Measurements from ENCODE around the gene PIGS. TPM values are rescaled to one million over a fixed set of nuclear protein-coding genes. Genes with fewer than 3 reads are reported as not detected.

Gene PIGS
- total and polyA plus RNA-seq, 8 donors: 14.7 to 105 (median 28.9) TPM

- Histone ChIP-seq H3K27me3 (no peaks in the 10 kb centered on the region), H3K4me1 (peaks cover 0 to 25% (median 8%) of the 10 kb centered on the region in 4 donors), H3K4me3 (no peak overlapping the region), H3K27ac (no peak overlapping the region), H3K9me3 (no peaks in the 10 kb centered on the region), H3K36me3 (peaks cover 38 to 83% (median 70%) of the 10 kb centered on the region in 4 donors)
- intact Hi-C loops (cut with DNase I; ENCODE audit: low total_unique reads): no loop called here
- no peak for DNase-seq
- TF ChIP-seq EP300 (IDR thresholded peaks at IDR 0.05) (no peak), POLR2AphosphoS5 (IDR thresholded peaks at IDR 0.05) (no peak), POLR2A (IDR thresholded peaks at IDR 0.05) (no peak)
- TF ChIP-seq, protein P1, sequence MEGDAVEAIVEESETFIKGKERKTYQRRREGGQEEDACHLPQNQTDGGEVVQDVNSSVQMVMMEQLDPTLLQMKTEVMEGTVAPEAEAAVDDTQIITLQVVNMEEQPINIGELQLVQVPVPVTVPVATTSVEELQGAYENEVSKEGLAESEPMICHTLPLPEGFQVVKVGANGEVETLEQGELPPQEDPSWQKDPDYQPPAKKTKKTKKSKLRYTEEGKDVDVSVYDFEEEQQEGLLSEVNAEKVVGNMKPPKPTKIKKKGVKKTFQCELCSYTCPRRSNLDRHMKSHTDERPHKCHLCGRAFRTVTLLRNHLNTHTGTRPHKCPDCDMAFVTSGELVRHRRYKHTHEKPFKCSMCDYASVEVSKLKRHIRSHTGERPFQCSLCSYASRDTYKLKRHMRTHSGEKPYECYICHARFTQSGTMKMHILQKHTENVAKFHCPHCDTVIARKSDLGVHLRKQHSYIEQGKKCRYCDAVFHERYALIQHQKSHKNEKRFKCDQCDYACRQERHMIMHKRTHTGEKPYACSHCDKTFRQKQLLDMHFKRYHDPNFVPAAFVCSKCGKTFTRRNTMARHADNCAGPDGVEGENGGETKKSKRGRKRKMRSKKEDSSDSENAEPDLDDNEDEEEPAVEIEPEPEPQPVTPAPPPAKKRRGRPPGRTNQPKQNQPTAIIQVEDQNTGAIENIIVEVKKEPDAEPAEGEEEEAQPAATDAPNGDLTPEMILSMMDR (IDR thresholded peaks at IDR 0.05): no peak
- 87 to 92% (median 92%) methylated on average over 3 of the region's 3 CpGs for WGBS, 5 donors
These were observed 7.8 kb downstream of the PIGS start for GRCh38 chr17:28563475-28563874.

DNA sequence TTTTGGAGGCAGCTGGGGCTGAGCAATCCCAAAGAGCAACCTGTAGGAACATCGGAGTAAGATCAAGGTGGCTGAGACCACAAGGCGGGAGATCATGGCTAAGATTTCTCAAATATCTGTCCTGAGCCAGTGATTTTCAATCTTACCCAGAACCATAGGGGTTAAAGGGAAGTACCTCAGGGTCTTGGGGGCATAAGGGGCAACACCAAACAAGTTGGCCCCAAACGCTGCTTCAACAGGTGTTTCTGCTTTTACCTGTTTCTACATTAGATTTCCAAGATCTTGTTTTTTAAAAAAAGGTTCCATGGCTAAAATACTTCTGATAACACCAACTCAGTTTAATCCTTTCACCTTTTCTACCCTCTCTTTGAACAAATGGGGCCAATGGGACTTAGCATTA lies 16.3 kb downstream of the PIGS start:
- intact Hi-C loops (cut with DNase I; ENCODE audit: low total_unique reads): no loop called here
- Histone ChIP-seq H3K27ac (no peak overlapping the region), H3K9me3 (no peaks in the 10 kb centered on the region), H3K36me3 (peaks cover 51 to 68% (median 67%) of the 10 kb centered on the region in 4 donors), H3K4me1 (peaks cover 7 to 35% (median 33%) of the 10 kb centered on the region in 4 donors), H3K4me3 (no peak overlapping the region), H3K27me3 (no peaks in the 10 kb centered on the region)
- no peak for DNase-seq
- 92 to 98% (median 95%) methylated on average over 3 of the region's 3 CpGs for WGBS, 5 donors
- TF ChIP-seq, protein P1 (IDR thresholded peaks at IDR 0.05): no peak
- TF ChIP-seq POLR2A (IDR thresholded peaks at IDR 0.05): no peak

GRCh38 chr17:28554565-28554964 lies 16.8 kb downstream of the PIGS start:
- peaks cover 9 to 39% (median 36%) of the 10 kb centered on the region in 4 donors for H3K4me1 ChIP-seq
- H3K4me3 ChIP-seq: no peak overlapping the region
- no peak overlapping the region for H3K27ac ChIP-seq
- H3K27me3 ChIP-seq: no peaks in the 10 kb centered on the region
- TF ChIP-seq EP300 (IDR thresholded peaks at IDR 0.05) (no peak), POLR2AphosphoS5 (IDR thresholded peaks at IDR 0.05) (no peak), POLR2A (IDR thresholded peaks at IDR 0.05) (no peak)
- TF ChIP-seq, protein P1 (IDR thresholded peaks at IDR 0.05): no peak
- WGBS, 5 donors: 78 to 93% (median 84%) methylated on average over 4 to 6 of the region's 6 CpGs
- no peaks in the 10 kb centered on the region for H3K9me3 ChIP-seq
- DNase-seq: no peak
- intact Hi-C loops (cut with DNase I; ENCODE audit: low total_unique reads): no loop called here
- peaks cover 47 to 63% (median 63%) of the 10 kb centered on the region in 4 donors for H3K36me3 ChIP-seq

- peak overlapping the region; percentile 63 to 93 (median 69) for H3K4me3 ChIP-seq
- TF ChIP-seq EP300 (IDR thresholded peaks at IDR 0.05) (no peak), POLR2A (IDR thresholded peaks at IDR 0.05) (no peak), POLR2AphosphoS5 (IDR thresholded peaks at IDR 0.05) (no peak)
- TF ChIP-seq, protein P1 (IDR thresholded peaks at IDR 0.05): no peak
- H3K27me3 ChIP-seq: no peaks in the 10 kb centered on the region
- DNase-seq: no peak
- H3K9me3 ChIP-seq: no peaks in the 10 kb centered on the region
- peaks cover 43 to 48% (median 48%) of the 10 kb centered on the region in 4 donors for H3K36me3 ChIP-seq
- H3K27ac ChIP-seq: peak overlapping the region in 1 of 5 donors; percentile 76
- peaks cover 10 to 52% (median 43%) of the 10 kb centered on the region in 4 donors for H3K4me1 ChIP-seq
- WGBS, 5 donors: 90 to 98% (median 92%) methylated on average over 5 of the region's 5 CpGs
- intact Hi-C loops (cut with DNase I; ENCODE audit: low total_unique reads): no loop called here
These were observed 18.3 kb downstream of the PIGS start for GRCh38 chr17:28553000-28553505.
